BLaER1 (cell line): ENCODE measurements around the gene C17orf107.

Experiments
- H3K27ac ChIP-seq: shearing (Covaris generic); formaldehyde crosslinking; 2 replicates; pipeline ENCODE4 v1.8.1; 2022
- H3K27me3 ChIP-seq: shearing (Covaris generic); formaldehyde crosslinking; 2 replicates; pipeline ENCODE4 v1.8.1; 2022
- H3K36me3 ChIP-seq: shearing (Covaris generic); formaldehyde crosslinking; 2 replicates; pipeline ENCODE4 v1.8.1; 2022
- H3K4me1 ChIP-seq: shearing (Covaris generic); formaldehyde crosslinking; 2 replicates; pipeline ENCODE4 v1.8.1; 2022
- H3K4me2 ChIP-seq: shearing (Covaris generic); formaldehyde crosslinking; 2 replicates; pipeline ENCODE4 v1.8.1; 2022
- H3K4me3 ChIP-seq: shearing (Covaris generic); formaldehyde crosslinking; 2 replicates; pipeline ENCODE4 v1.8.1; 2022
- H3K9ac ChIP-seq: shearing (Covaris generic); formaldehyde crosslinking; 2 replicates; pipeline ENCODE4 v1.8.1; 2022
- H3K9me3 ChIP-seq: shearing (Covaris generic); formaldehyde crosslinking; 2 replicates; pipeline ENCODE4 v1.8.1; 2022
- H4K20me1 ChIP-seq: shearing (Covaris generic); formaldehyde crosslinking; 2 replicates; pipeline ENCODE4 v1.8.1; 2022
- Cebpa-rat ChIP-seq: shearing (Covaris generic); IDR thresholded peaks from 2 replicates; pipeline ENCODE4 v1.8.1; 2022

C17orf107 gene

DNA sequence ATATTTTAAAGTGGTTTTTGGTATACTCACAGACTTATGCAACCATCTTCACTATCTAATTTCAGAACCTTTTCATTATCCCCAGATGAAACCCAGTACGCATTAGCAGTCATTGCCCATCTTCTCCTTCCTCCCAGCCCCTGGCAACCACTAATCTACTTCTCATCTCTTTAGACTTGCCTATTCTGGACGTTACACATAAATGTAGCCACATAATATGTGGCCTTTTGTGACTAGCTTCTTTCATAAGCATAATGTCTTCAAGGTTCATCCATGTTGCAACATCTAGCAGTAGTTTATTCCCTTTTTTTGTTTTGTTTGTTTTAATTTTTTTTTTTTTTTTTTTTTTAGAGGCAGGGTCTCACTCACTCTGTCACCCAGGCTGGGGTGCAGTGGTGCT lies 28.5 kb upstream of the C17orf107 start:
- Histone ChIP-seq H3K9me3 (no peaks in the 10 kb centered on the region), H3K36me3 (peaks cover 14% of the 10 kb centered on the region), H4K20me1 (peaks cover 68% of the 10 kb centered on the region), H3K4me3 (no peak overlapping the region), H3K27ac (no peak overlapping the region), H3K4me2 (no peak overlapping the region), H3K27me3 (no peaks in the 10 kb centered on the region), H3K4me1 (no peaks in the 10 kb centered on the region), H3K9ac (no peak overlapping the region)
- no peak for TF ChIP-seq Cebpa-rat

DNA sequence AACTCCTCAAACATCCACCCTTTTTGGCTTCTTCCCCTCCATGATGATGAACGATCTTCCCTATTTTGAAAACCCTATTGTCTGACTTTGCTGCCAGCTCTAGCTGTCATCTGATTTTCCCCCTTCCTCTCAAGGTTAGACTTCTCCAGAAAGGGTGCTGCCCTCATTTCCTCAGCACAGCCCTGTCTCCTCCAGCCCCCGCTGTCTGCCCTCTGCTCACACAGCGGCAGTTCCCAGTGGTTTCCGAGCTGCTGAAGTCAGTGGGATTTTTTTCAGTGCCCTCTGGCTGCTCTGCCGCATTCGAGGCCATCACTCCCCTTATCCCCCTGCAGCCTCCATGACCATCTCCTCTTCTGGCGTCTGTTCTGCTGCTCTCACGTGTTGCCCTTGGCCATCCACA lies 26.6 kb upstream of the C17orf107 start:
- Histone ChIP-seq H3K4me2 (no peak overlapping the region), H3K4me1 (peaks cover 15% of the 10 kb centered on the region), H3K9ac (no peak overlapping the region), H3K27ac (no peak overlapping the region), H3K36me3 (peaks cover 14% of the 10 kb centered on the region), H3K27me3 (no peaks in the 10 kb centered on the region), H4K20me1 (peaks cover 79% of the 10 kb centered on the region), H3K4me3 (no peak overlapping the region), H3K9me3 (no peaks in the 10 kb centered on the region)
- TF ChIP-seq Cebpa-rat: no peak

DNA sequence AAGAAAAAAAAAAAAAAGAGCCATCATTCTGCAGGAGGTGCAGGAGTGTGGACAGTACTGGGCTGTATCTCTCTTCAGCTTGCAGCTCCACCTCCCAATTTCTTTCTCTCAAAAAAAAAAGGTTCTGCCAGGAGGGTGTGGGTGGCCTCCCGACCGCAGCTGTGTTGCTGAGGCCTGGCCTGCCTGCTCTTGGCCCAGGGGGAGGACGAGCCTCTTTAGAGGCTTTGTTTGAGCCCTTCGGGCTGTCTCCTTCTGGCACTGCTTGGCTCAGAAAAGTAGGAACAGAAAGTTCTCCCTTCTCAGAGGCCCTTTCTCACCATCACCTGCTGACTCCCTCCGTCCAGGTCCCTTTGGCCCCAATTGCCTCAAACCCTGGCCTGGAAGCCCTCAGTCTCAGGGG lies 22.2 kb upstream of the C17orf107 start:
- Histone ChIP-seq H3K9ac (no peak overlapping the region), H3K36me3 (peaks cover 28% of the 10 kb centered on the region), H3K27ac (no peak overlapping the region), H3K4me3 (no peak overlapping the region), H3K4me1 (peaks cover 34% of the 10 kb centered on the region), H4K20me1 (peaks cover 78% of the 10 kb centered on the region), H3K4me2 (peak overlapping the region; percentile 37; the same call in 1 of the 2 replicates), H3K27me3 (no peaks in the 10 kb centered on the region), H3K9me3 (no peaks in the 10 kb centered on the region)
- no peak for TF ChIP-seq Cebpa-rat

DNA sequence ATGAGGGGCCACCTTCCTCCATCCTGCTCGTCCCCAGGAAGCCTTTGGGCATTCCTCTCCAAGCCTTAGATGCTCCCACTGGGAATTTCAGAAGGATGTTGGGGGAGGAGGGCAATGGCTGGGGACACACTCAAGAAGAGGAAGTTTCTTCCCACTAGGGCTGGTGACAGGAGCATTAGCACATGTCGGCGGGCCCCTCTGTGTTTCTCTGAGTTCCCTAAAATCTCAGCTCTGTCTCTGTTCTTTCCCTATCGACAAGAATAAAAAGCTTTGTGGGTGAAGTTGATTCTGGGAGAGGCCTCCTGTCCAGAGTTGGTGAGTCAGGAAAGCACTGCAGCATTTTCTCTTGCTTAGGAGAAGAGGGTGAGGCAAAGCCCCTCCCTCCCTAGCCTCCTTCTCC lies 19.7 kb upstream of the C17orf107 start:
- peaks cover 37% of the 10 kb centered on the region for H3K36me3 ChIP-seq
- no peaks in the 10 kb centered on the region for H3K9me3 ChIP-seq
- no peak for TF ChIP-seq Cebpa-rat
- H3K4me2 ChIP-seq: peak overlapping the region; percentile 74
- H3K4me3 ChIP-seq: no peak overlapping the region
- no peaks in the 10 kb centered on the region for H3K27me3 ChIP-seq
- peaks cover 34% of the 10 kb centered on the region for H3K4me1 ChIP-seq
- H3K27ac ChIP-seq: no peak overlapping the region
- peaks cover 62% of the 10 kb centered on the region for H4K20me1 ChIP-seq
- no peak overlapping the region for H3K9ac ChIP-seq

DNA sequence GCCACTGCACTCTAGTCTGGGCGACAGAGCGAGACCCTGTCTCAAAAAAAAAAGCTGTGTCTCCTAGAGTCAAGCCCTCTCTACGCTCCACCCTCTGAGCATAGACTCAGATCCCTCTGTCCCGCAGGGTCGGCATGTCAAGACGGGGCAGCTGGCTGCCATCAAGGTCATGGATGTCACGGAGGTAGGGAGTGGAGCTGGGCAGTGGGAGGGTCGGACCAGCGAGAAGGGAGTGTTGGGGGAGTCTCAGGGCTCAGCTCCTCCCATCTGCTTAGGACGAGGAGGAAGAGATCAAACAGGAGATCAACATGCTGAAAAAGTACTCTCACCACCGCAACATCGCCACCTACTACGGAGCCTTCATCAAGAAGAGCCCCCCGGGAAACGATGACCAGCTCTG lies 18.5 kb upstream of the C17orf107 start:
- Histone ChIP-seq H3K27me3 (no peaks in the 10 kb centered on the region), H3K4me2 (no peak overlapping the region), H3K9ac (no peak overlapping the region), H3K36me3 (peaks cover 49% of the 10 kb centered on the region), H3K4me3 (no peak overlapping the region), H3K4me1 (peaks cover 34% of the 10 kb centered on the region), H4K20me1 (peaks cover 55% of the 10 kb centered on the region), H3K9me3 (no peaks in the 10 kb centered on the region), H3K27ac (no peak overlapping the region)
- TF ChIP-seq Cebpa-rat: no peak

DNA sequence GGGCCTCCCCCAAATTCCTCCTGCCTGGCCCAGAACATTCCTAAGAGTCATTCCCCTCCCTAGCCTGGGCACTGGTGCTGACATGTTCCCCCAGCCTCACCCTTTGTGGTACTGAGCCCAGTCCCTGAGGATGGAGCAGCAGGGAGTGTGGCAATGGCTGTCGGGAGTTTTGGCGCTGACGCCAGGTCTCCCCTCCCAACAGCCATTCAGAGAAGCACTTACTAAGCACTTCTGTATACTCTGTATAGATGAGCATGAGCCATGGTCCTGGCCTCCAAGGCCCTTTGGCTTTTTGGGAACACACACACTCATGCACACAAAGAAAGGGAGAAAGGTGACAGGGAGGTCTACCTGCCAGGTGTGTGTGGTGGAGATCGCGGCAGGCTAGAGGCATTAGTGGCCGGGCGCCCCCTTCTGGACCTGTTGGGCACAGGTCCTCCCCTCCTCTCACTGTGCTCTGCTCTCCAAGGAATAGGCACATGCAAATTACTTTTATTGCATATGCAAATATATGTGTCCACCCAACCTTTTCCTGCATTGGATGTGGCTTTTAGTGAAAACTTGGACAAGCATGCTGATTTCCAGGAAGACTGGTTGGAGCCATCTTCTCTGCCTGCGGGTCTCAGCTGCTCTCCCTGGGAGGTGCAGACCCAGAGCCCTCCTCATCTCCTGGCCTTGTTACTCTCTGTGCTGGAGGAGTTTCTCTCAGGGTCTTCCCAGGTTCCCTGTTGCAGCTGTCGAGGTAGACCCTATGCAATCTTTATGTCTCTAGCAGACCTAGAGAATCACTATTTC lies 17.4 kb upstream of the C17orf107 start:
- H3K9me3 ChIP-seq: no peaks in the 10 kb centered on the region
- no peak overlapping the region for H3K9ac ChIP-seq
- H3K4me1 ChIP-seq: peaks cover 25% of the 10 kb centered on the region
- H4K20me1 ChIP-seq: peaks cover 44% of the 10 kb centered on the region
- H3K27ac ChIP-seq: no peak overlapping the region
- H3K4me3 ChIP-seq: no peak overlapping the region
- H3K36me3 ChIP-seq: peaks cover 60% of the 10 kb centered on the region
- no peak for TF ChIP-seq Cebpa-rat
- no peaks in the 10 kb centered on the region for H3K27me3 ChIP-seq
- no peak overlapping the region for H3K4me2 ChIP-seq

DNA sequence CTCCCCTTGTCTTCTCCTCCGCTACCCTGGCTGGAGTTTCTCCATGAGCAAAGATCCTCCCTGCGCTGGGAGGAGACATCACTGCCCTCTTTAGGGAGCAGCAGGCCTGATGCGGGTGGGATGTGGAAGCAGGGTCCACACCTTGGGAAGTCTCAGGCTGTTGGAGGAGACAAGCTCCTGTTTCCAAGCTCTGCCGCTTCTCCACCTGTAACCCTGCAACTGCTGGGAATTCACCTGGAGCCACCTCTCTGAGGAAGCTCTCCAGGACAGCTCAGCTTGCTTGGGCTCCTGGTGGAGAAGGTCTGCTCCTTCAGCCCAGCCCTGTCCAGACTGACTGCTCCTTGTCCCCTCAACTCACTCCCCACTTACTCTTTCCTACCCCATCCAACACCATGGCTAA lies 14.8 kb upstream of the C17orf107 start:
- Histone ChIP-seq H3K4me2 (no peak overlapping the region), H3K9me3 (no peaks in the 10 kb centered on the region), H3K27me3 (no peaks in the 10 kb centered on the region), H3K4me1 (peaks cover 6% of the 10 kb centered on the region), H3K27ac (no peak overlapping the region), H3K9ac (no peak overlapping the region), H3K4me3 (no peak overlapping the region), H3K36me3 (peaks cover 75% of the 10 kb centered on the region), H4K20me1 (peaks cover 19% of the 10 kb centered on the region)
- no peak for TF ChIP-seq Cebpa-rat

DNA sequence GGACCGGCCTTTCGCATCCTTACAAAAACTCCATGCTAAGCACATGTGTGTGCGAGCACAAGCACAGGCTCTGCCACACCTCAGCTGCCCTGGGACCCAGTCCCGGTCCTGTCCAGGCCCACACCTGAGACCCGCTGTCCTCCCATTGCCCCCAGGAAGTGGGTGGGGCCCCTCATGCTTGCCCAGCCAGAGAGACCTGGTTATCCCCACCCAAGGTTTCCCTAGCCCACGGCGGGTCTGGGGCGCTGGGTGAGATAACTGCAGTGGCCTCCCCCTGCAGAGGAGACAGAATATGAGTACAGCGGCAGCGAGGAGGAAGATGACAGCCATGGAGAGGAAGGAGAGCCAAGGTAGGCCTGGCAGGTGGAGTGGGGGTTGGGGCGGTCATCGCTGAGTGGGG lies 12.5 kb upstream of the C17orf107 start:
- Histone ChIP-seq H3K27ac (no peak overlapping the region), H4K20me1 (peaks cover 7% of the 10 kb centered on the region; the same call in 1 of the 2 replicates), H3K4me1 (no peaks in the 10 kb centered on the region), H3K4me3 (no peak overlapping the region), H3K4me2 (no peak overlapping the region), H3K27me3 (no peaks in the 10 kb centered on the region), H3K9me3 (no peaks in the 10 kb centered on the region), H3K36me3 (peaks cover 81% of the 10 kb centered on the region), H3K9ac (no peak overlapping the region)
- no peak for TF ChIP-seq Cebpa-rat

DNA sequence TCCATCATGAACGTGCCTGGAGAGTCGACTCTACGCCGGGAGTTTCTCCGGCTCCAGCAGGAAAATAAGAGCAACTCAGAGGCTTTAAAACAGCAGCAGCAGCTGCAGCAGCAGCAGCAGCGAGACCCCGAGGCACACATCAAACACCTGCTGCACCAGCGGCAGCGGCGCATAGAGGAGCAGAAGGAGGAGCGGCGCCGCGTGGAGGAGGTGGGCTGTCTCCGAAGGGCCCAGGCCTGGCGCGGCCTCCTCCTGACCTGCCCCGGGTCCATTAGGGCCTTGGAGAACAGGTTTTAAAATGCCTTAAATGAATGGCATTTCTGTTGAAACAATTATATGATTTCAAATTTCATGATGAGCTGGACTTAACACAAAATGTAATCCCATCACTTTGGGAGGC lies 11.8 kb upstream of the C17orf107 start:
- Histone ChIP-seq H3K9ac (no peak overlapping the region), H3K27me3 (no peaks in the 10 kb centered on the region), H3K4me1 (no peaks in the 10 kb centered on the region), H3K4me2 (no peak overlapping the region), H3K36me3 (peaks cover 82% of the 10 kb centered on the region), H4K20me1 (no peaks in the 10 kb centered on the region), H3K4me3 (no peak overlapping the region), H3K27ac (no peak overlapping the region), H3K9me3 (no peaks in the 10 kb centered on the region)
- TF ChIP-seq Cebpa-rat: no peak

DNA sequence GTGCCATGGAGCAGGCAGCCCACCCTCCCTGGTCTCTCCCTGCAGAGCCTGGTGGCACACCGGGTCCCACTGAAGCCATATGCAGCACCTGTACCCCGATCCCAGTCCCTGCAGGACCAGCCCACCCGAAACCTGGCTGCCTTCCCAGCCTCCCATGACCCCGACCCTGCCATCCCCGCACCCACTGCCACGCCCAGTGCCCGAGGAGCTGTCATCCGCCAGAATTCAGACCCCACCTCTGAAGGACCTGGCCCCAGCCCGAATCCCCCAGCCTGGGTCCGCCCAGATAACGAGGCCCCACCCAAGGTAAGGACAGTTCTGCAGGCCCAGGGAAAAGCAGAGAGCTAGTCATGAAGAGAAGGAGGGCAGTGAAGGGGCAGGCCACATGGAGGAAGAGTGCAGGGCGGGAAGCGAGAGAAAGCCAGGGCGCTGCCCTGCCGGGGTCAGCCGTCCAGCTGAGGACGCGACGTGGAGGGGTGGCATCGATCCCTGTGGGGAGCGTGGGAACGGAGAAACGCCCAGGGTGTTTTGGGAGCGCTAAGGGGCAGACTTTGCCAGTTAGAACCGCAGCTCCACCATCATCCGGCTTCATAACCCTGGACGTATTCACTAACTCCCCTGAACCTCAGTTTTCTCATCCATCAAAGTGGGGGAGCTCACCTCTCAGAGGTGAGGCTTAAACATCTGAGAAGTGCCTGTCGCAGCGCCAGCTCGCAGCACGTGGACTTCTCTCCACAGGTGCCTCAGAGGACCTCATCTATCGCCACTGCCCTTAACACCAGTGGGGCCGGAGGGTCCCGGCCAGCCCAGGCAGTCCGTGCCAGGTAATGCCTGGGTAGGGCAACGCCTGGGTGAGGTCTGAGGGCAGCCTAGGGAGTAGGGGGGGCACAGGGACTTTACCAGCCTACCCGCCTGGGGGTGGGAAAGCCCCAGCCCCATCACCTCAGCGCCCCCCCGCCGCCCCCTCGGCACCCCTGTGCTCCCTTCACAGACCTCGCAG lies 7.6 kb upstream of the C17orf107 start:
- no peaks in the 10 kb centered on the region for H4K20me1 ChIP-seq
- peaks cover 94% of the 10 kb centered on the region for H3K36me3 ChIP-seq

More for the DNA sequence above, 7.6 kb upstream of the C17orf107 start:
- TF ChIP-seq Cebpa-rat: no peak
- Histone ChIP-seq H3K27me3 (no peaks in the 10 kb centered on the region), H3K4me3 (no peak overlapping the region), H3K4me1 (peaks cover 5% of the 10 kb centered on the region; the same call in 1 of the 2 replicates), H3K9ac (no peak overlapping the region), H3K27ac (no peak overlapping the region), H3K9me3 (no peaks in the 10 kb centered on the region), H3K4me2 (no peak overlapping the region)
